Endodermal cell (in vitro differentiated cells): ENCODE data around the gene SLPI. TPM values are rescaled to one million over a fixed set of nuclear protein-coding genes. Genes with fewer than 3 reads are reported as not detected.

Source experiments
- DNase-seq: peaks from one replicate; pipeline ENCODE4 v3.0.0-alpha.2; 2017
- H3K27ac ChIP-seq: 2 replicates; pipeline ENCODE4 v1.5.1; 2013; ENCODE audit warnings: mild to moderate bottlenecking, low read depth, low read length, moderate library complexity
- H3K27me3 ChIP-seq: 2 replicates; pipeline ENCODE4 v1.6.1; 2013; ENCODE audit warnings: mild to moderate bottlenecking, low read length, moderate library complexity; ENCODE audit not compliant: insufficient read depth, control insufficient read depth, poor library complexity, severe bottlenecking
- H3K36me3 ChIP-seq: 2 replicates; pipeline ENCODE4 v1.7.0; 2013; ENCODE audit warnings: mild to moderate bottlenecking, low read length, moderate library complexity; ENCODE audit not compliant: control insufficient read depth, insufficient read depth
- H3K4me1 ChIP-seq: one replicate; pipeline ENCODE4 v1.7.0; 2013; ENCODE audit warnings: low read length; ENCODE audit not compliant: control insufficient read depth, insufficient read depth
- H3K4me3 ChIP-seq: 2 replicates; pipeline ENCODE4 v1.5.1; 2013; ENCODE audit warnings: mild to moderate bottlenecking, low read length, moderate library complexity
- H3K9ac ChIP-seq: 2 replicates; pipeline ENCODE4 v1.6.1; 2013; ENCODE audit warnings: mild to moderate bottlenecking, low read length, moderate library complexity; ENCODE audit not compliant: poor library complexity, severe bottlenecking; ENCODE audit errors: extremely low read depth
- H3K9me3 ChIP-seq: 2 replicates; pipeline ENCODE4 v1.6.1; 2013; ENCODE audit warnings: mild to moderate bottlenecking, low read length, moderate library complexity; ENCODE audit not compliant: control insufficient read depth
- H3K27ac Mint-ChIP-seq: 2 replicates; pipeline ENCODE4 v1.8.0; 2020; ENCODE audit warnings: mixed read lengths
- H3K27me3 Mint-ChIP-seq: 2 replicates; pipeline ENCODE4 v1.8.0; 2021; ENCODE audit warnings: mild to moderate bottlenecking, mixed read lengths; ENCODE audit not compliant: insufficient read depth
- H3K36me3 Mint-ChIP-seq: 2 replicates; pipeline ENCODE4 v1.8.0; 2020; ENCODE audit warnings: low read depth, mixed read lengths
- H3K4me1 Mint-ChIP-seq: 2 replicates; pipeline ENCODE4 v1.8.0; 2020; ENCODE audit warnings: mixed read lengths
- H3K4me3 Mint-ChIP-seq: 2 replicates; pipeline ENCODE4 v1.8.0; 2020; ENCODE audit warnings: mild to moderate bottlenecking, moderate library complexity, mixed read lengths
- H3K9me3 Mint-ChIP-seq: 2 replicates; pipeline ENCODE4 v1.8.0; 2020; ENCODE audit warnings: mild to moderate bottlenecking, mixed read lengths
- CTCF ChIP-seq: fragments of 200-600 bp; sonication (generic); conservative IDR thresholded peaks from 2 replicates; pipeline ENCODE4 v1.5.0; 2021; ENCODE audit warnings: antibody characterized with exemption, mild to moderate bottlenecking
- WGBS, 2 experiments: methylation state at CpG; one replicate each; pipeline versions ENCODE4 v1.1.5 to v1.1.7; 2013; ENCODE audit warnings: missing lambda C conversion rate in 2 of 2, mixed read lengths in 1 of 2; ENCODE audit not compliant: insufficient coverage in 1 of 2, insufficient read length in 1 of 2; 5-methylcytosine and 5-hydroxymethylcytosine counted together
- total RNA-seq, 2 donors: library from RNA; stranded (reverse); fragmentation: NEBNext Ultra II Directional in 1 of 2; extraction: Animal tissue kit (Norgen Biotek cat#: 25700) in 1 of 2; gene quantifications; 2 replicates in 1 of 2; 3 replicates in 1 of 2; pipeline ENCODE4 v1.2.1, GENCODE V29; 2021

Gene SLPI
- total RNA-seq, 2 donors from 2014 or later, result not detected

DNA sequence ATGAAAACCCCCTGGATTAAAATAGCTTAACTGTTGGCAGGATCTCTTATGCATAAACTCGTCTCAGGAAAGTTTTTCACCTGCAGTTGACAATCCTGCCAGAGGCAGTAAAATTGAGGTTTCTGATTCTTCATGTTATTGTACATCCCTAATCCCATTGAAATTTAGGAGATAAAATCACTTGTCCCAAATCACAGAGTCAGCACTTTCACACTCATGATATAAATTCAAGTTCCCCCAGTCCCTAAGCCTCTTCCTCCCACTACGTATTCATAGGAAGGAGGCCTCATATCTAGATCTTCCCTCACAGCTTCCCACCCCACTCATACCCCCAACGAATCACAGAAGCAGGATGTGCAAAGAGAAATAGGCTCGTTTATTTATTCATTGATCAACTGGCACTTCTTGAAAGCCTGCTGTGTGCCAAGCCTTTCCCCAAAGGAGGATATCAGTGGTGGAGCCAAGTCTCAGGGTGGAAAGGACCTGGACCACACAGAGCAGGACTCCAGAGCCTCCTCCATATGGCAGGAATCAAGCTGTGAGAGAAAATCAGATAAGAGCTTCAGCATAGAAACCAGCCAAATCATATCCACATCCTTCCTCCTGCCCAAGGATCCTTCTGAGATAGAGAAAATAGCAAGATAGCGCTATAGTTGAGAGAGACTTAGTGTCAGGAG, 2.3 kb downstream of the SLPI start:
- H3K27ac ChIP-seq, result no peak overlapping the region
- H3K4me3 ChIP-seq, result no peak overlapping the region
- H3K27me3 ChIP-seq, result peaks cover 14% of the 10 kb centered on the region
- H3K27ac Mint-ChIP-seq, result no peak overlapping the region
- no peaks in the 10 kb centered on the region for H3K4me1 ChIP-seq
- peaks cover 15% of the 10 kb centered on the region for H3K27me3 Mint-ChIP-seq
- H3K9ac ChIP-seq, result no peak overlapping the region
- DNase-seq, result no peak
- H3K4me3 Mint-ChIP-seq, result no peak overlapping the region
- H3K4me1 Mint-ChIP-seq, result peaks cover 3% of the 10 kb centered on the region
- no peaks in the 10 kb centered on the region for H3K36me3 ChIP-seq
- H3K36me3 Mint-ChIP-seq, result no peaks in the 10 kb centered on the region
- WGBS, 2 experiments, result 76 to 85% methylated on average over 3 to 5 of the region's 5 CpGs
- no peaks in the 10 kb centered on the region for H3K9me3 Mint-ChIP-seq
- H3K9me3 ChIP-seq, result no peaks in the 10 kb centered on the region
- TF ChIP-seq CTCF, result no peak

DNA sequence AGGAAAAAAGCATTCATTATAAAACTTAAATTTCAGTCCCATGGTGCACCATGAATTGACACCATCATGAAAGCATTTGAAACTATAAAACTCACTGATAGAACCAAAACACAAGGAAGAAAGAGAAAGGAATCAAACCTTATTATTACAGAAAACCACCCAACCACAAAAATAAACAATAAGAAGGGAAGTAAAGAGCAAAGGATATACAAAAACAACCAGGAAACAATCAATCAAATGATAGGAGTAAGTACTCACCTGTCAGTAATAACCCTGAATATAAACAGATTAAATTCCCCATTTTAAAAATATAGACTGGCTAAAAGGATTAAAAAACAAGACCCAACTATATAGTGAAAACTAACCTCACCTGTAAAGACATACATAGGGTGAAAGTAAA, 5.8 kb downstream of the SLPI start:
- H3K27me3 Mint-ChIP-seq, result peaks cover 31% of the 10 kb centered on the region
- H3K27ac Mint-ChIP-seq, result no peak overlapping the region

GRCh38 chr20:45247865-45248264, 6.5 kb downstream of the SLPI start:
- H3K4me3 Mint-ChIP-seq, result no peak overlapping the region
- WGBS, 2 experiments, result 88% methylated on average over 1 of the region's 1 CpG; no CpG with 5 or more reads in 1 of the 2 experiments
- no peak overlapping the region for H3K27ac Mint-ChIP-seq
- no peaks in the 10 kb centered on the region for H3K36me3 Mint-ChIP-seq
- no peak for TF ChIP-seq CTCF
- no peak overlapping the region for H3K9ac ChIP-seq
- no peak for DNase-seq
- no peak overlapping the region for H3K4me3 ChIP-seq
- H3K9me3 ChIP-seq, result no peaks in the 10 kb centered on the region
- H3K27ac ChIP-seq, result no peak overlapping the region
- H3K4me1 Mint-ChIP-seq, result peaks cover 3% of the 10 kb centered on the region
- H3K36me3 ChIP-seq, result no peaks in the 10 kb centered on the region
- H3K27me3 ChIP-seq, result peaks cover 48% of the 10 kb centered on the region
- no peaks in the 10 kb centered on the region for H3K9me3 Mint-ChIP-seq
- H3K4me1 ChIP-seq, result no peaks in the 10 kb centered on the region
- H3K27me3 Mint-ChIP-seq, result peaks cover 32% of the 10 kb centered on the region

More for the DNA sequence above, 5.8 kb downstream of the SLPI start:
- Mint-ChIP-seq H3K36me3 (no peaks in the 10 kb centered on the region), H3K4me3 (no peak overlapping the region), H3K9me3 (no peaks in the 10 kb centered on the region), H3K4me1 (peaks cover 3% of the 10 kb centered on the region)
- no peak for TF ChIP-seq CTCF
- Histone ChIP-seq H3K4me1 (no peaks in the 10 kb centered on the region), H3K36me3 (no peaks in the 10 kb centered on the region), H3K9me3 (no peaks in the 10 kb centered on the region), H3K9ac (no peak overlapping the region), H3K27me3 (peaks cover 43% of the 10 kb centered on the region), H3K4me3 (no peak overlapping the region), H3K27ac (no peak overlapping the region)
- DNase-seq, result no peak
